ENCODE results near the gene CAAP1. TPM values are rescaled to one million over a fixed set of nuclear protein-coding genes. Genes with fewer than 3 reads are reported as not detected.

Gene CAAP1
- polyA plus RNA-seq, 1 donor (not counting 4 experiments of a cell fraction or from before 2014, with no cell fraction given), result 14.4 TPM

DNA sequence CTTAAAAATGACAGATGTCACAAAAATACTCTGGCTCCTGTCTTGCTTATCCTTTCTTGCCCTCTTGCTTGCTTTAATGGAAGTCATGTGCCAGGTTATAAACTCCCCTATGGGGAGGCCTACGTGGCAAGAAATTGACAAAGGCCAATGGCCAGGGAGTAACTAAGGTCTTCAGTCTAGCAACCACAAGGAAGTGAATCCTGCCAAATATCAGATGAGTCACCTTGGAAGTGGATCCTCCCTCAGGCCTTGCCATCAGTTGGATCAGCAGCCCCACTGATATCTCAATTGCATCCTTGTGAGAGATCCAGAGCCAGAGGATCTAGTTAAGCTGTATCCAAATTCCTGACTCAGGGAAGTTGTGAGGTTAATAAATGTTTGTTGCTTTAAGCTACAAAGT, 82.8 kb downstream of the CAAP1 start:
- peak; percentile 7 for DNase-seq (ENCODE audit: low read depth, low spot score)
- FAIRE-seq, result peak; percentile 82
- Histone ChIP-seq H3K4me1 (ENCODE audit: control insufficient read depth, extremely low read depth, insufficient read depth, low read length) (peaks cover 6% of the 10 kb centered on the region), H3K27me3 (ENCODE audit: control insufficient read depth, extremely low read depth, insufficient read depth, low read length) (no peaks in the 10 kb centered on the region), H2AFZ (ENCODE audit: control insufficient read depth, low read length) (no peak overlapping the region), H3K4me3 (ENCODE audit: control insufficient read depth in 2 of 3, extremely low read depth in 1 of 3, insufficient read depth in 2 of 3, low read depth in 1 of 3, low read length in 3 of 3) (no peak overlapping the region), H3K9ac (ENCODE audit: control insufficient read depth, extremely low read depth, insufficient read depth, low read length) (no peak overlapping the region), H3K4me2 (ENCODE audit: control insufficient read depth, extremely low read depth, insufficient read depth, low read depth, low read length) (no peak overlapping the region), H3K27ac (ENCODE audit: control insufficient read depth, insufficient read depth, low read length) (no peak overlapping the region), H4K20me1 (ENCODE audit: control insufficient read depth, extremely low read depth, insufficient read depth, low read length) (no peaks in the 10 kb centered on the region), H3K79me2 (ENCODE audit: control insufficient read depth, insufficient read depth, low read length) (no peaks in the 10 kb centered on the region), H3K36me3 (ENCODE audit: control insufficient read depth in 2 of 2, extremely low read depth in 1 of 2, insufficient read depth in 2 of 2, low read length in 2 of 2) (no peaks in the 10 kb centered on the region), H3K9me3 (ENCODE audit: control insufficient read depth, low read depth, low read length) (no peaks in the 10 kb centered on the region), H3K9me1 (ENCODE audit: control insufficient read depth, extremely low read depth, insufficient read depth, low read length) (no peaks in the 10 kb centered on the region)
- TF ChIP-seq, protein P1, sequence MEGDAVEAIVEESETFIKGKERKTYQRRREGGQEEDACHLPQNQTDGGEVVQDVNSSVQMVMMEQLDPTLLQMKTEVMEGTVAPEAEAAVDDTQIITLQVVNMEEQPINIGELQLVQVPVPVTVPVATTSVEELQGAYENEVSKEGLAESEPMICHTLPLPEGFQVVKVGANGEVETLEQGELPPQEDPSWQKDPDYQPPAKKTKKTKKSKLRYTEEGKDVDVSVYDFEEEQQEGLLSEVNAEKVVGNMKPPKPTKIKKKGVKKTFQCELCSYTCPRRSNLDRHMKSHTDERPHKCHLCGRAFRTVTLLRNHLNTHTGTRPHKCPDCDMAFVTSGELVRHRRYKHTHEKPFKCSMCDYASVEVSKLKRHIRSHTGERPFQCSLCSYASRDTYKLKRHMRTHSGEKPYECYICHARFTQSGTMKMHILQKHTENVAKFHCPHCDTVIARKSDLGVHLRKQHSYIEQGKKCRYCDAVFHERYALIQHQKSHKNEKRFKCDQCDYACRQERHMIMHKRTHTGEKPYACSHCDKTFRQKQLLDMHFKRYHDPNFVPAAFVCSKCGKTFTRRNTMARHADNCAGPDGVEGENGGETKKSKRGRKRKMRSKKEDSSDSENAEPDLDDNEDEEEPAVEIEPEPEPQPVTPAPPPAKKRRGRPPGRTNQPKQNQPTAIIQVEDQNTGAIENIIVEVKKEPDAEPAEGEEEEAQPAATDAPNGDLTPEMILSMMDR (optimal IDR thresholded peaks at IDR 0.05 in 1 of 3, IDR thresholded peaks at IDR 0.05 in 1 of 3, conservative IDR thresholded peaks at IDR 0.05 in 1 of 3; ENCODE audit: extremely low read depth in 1 of 3, insufficient read depth in 2 of 3, low read length in 3 of 3), result no peak
- TF ChIP-seq EZH2 (IDR thresholded peaks at IDR 0.05; ENCODE audit: low read length), result no peak
- dilution Hi-C loops (cut with MboI; ENCODE audit: extremely low pct_ligation_motif_present, low sequenced_read_pairs), result no loop called here

GRCh38 chr9:26807161-26807560, 85.4 kb downstream of the CAAP1 start:
- Histone ChIP-seq H3K9me3 (ENCODE audit: control insufficient read depth, low read depth, low read length) (no peaks in the 10 kb centered on the region), H3K27me3 (ENCODE audit: control insufficient read depth, extremely low read depth, insufficient read depth, low read length) (no peaks in the 10 kb centered on the region), H3K4me3 (ENCODE audit: control insufficient read depth in 2 of 3, extremely low read depth in 1 of 3, insufficient read depth in 2 of 3, low read depth in 1 of 3, low read length in 3 of 3) (no peak overlapping the region), H3K9me1 (ENCODE audit: control insufficient read depth, extremely low read depth, insufficient read depth, low read length) (no peaks in the 10 kb centered on the region), H3K27ac (ENCODE audit: control insufficient read depth, insufficient read depth, low read length) (no peak overlapping the region), H3K4me2 (ENCODE audit: control insufficient read depth, extremely low read depth, insufficient read depth, low read depth, low read length) (no peak overlapping the region), H3K79me2 (ENCODE audit: control insufficient read depth, insufficient read depth, low read length) (no peaks in the 10 kb centered on the region), H4K20me1 (ENCODE audit: control insufficient read depth, extremely low read depth, insufficient read depth, low read length) (no peaks in the 10 kb centered on the region), H2AFZ (ENCODE audit: control insufficient read depth, low read length) (no peak overlapping the region), H3K9ac (ENCODE audit: control insufficient read depth, extremely low read depth, insufficient read depth, low read length) (no peak overlapping the region), H3K36me3 (ENCODE audit: control insufficient read depth in 2 of 2, extremely low read depth in 1 of 2, insufficient read depth in 2 of 2, low read length in 2 of 2) (no peaks in the 10 kb centered on the region), H3K4me1 (ENCODE audit: control insufficient read depth, extremely low read depth, insufficient read depth, low read length) (peaks cover 6% of the 10 kb centered on the region)
- FAIRE-seq, result no peak
- dilution Hi-C loops (cut with MboI; ENCODE audit: extremely low pct_ligation_motif_present, low sequenced_read_pairs), result no loop called here
- DNase-seq (ENCODE audit: low read depth, low spot score), result no peak
- TF ChIP-seq, protein P1 (optimal IDR thresholded peaks at IDR 0.05 in 1 of 3, IDR thresholded peaks at IDR 0.05 in 1 of 3, conservative IDR thresholded peaks at IDR 0.05 in 1 of 3; ENCODE audit: extremely low read depth in 1 of 3, insufficient read depth in 2 of 3, low read length in 3 of 3), result no peak
- no peak for TF ChIP-seq EZH2 (IDR thresholded peaks at IDR 0.05; ENCODE audit: low read length)
